Measurements from ENCODE around the gene SLX1A.
"Not testable (repeated sequence)": the region's sequence is repeated elsewhere in the genome, so short reads cannot be mapped to it uniquely, and the experiment has no call there.

SLX1A gene

GRCh38 chr16:30193615-30194014 lies at the start of gene SLX1A, which contains the start of gene BOLA2B:
SLX1A (plus strand) TSS chr16:30193875; CDS start chr16:30194085, 210 bp downstream.
BOLA2B (minus strand) TSS chr16:30193666; CDS start chr16:30193595, 71 bp downstream.
- not testable (repeated sequence) for DNase-seq (ENCODE audit: low read depth)

DNA sequence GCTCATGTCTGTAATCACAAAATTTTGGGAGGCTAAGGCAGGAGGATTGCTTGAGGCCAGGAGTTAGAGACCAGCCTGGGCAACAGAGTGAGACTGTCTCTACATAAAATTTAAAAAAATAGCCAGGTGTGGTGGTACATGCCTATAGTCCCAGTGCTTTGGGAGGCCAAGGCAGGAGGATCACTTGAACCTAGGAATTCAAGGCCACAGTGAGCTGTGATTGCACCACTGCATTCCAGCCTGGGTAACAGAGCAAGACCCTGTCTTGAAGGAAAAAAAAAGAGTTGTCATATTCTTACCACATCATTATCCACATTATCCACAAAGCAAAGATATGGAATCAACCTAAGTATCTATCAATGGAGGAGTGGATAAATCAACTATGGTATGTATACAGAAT lies 49.7 kb upstream of the SLX1A start:
- no peak for DNase-seq (ENCODE audit: low read depth)

- no peak for DNase-seq (ENCODE audit: low read depth)
These were observed 48.8 kb upstream of the SLX1A start for GRCh38 chr16:30144917-30145316.

DNA sequence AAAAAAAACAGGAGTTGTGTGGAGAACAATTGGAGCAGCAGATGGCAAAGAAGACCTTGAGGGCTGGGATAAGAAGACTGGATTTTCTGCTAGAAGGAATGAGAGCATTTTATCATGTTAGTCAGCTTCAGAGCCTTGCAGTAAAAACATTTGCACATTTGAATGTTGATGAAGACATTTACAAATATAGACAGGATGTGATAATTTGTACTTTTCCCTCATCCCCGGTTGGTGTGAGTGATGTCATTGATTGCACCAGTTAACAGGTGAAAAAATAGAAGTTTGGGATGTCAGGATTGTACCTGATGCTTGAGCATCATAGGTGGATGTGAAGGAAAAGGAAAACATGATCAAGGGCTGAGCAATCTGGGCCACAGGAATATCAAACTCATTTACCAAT lies 48.0 kb upstream of the SLX1A start:
- DNase-seq (ENCODE audit: low read depth) = no peak

DNA sequence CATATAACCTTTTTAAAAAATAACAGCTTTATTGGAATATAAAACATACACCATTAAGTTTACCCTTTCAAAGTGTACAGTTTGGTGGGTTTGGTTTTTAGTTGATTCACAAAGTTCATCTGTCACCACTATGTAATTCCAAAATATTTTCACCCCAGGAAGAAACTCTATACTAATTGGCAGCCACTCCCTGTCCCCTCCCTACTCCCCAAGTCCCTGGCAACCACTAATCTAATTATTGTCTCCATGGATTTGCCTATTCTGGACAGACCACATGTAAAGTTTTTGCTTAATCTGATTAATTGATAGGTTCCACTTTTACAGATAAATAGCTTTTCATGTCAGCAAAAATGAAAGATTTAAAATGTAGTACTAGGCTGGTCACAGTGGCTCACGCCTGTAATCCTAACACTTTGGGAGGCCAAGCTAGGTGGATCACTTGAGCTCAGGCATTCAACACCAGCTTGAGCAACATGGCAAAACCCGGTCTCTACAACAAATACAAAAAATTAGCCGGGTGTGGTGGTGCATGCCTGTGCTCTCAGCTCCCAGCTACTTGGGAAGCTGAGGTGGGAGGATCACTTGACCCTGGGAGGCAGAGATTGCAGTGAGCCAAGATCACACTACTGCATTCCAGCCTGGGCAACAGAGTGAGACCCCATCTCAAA lies 45.7 kb upstream of the SLX1A start:
- no peak for DNase-seq (ENCODE audit: low read depth)

DNA sequence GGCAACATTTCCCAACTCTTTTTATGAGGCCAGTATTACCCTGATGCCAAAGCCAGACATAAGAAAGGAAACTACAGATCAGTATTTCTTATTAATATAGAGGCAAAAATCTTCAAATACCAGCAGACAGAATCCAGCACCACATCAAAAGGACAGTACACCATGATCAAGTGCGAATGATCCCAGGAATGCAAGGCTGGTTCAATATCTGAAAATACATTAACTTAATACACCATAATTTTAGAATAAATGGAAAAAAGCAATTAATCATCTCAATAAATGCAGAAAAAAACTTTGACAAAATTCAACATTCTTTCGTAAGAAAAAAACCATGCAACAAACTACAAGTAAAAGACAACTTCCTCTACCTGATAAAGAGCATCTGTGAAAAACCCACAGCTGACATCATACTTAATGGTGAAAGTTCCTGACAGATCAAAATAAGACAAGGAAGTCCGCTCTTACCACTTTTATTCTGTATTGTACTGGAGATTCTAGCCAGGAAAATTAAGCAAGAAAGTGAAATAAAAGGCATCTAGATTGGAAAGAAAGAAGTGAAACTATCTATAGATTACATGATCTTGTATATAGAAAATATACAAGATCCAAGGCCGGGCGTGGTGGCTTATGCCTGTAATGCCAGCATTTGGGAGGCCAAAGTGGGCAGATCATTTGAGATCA lies 44.3 kb upstream of the SLX1A start:
- DNase-seq (ENCODE audit: low read depth) = no peak

- no peak for DNase-seq (ENCODE audit: low read depth)
These were observed 42.6 kb upstream of the SLX1A start for GRCh38 chr16:30151091-30151490.

DNA sequence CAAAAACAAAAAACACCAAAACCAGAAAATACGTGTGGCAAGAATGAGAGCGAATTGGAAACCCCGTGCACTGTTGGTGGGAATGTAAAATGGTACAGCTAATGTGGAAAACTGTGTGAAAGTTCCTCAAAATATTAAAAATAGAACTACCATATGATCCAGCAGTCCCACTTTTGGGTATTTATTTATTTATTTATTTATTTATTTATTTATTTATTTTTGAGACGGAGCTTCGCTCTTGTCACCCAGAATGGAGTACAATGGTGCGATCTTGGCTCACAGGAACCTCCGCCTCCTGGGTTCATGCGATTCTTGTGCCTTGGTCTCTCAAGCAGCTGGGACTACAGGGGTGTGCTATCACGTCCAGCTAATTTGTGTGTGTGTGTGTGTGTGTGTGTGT lies 41.2 kb upstream of the SLX1A start:
- no peak for DNase-seq (ENCODE audit: low read depth)

DNA sequence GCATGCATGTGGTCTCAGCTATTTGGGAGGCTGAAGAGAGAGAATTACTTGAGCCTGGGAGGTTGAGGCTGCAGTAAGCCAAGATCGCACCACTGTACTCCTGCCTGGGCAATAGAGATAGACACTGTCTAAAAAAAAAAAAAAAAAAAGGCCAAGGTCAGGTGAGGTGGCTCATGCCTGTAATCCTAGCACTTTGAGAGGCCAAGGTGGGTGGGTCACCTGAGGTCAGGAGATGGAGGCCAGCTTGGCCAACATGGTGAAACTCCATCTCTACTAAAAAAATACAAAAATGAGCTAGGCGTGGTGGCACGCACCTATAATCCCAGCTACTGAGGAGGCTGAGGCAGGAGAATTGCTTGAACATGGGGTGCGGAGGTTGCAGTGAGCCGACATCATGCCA lies 38.5 kb upstream of the SLX1A start:
- no peak for DNase-seq (ENCODE audit: low read depth)

DNA sequence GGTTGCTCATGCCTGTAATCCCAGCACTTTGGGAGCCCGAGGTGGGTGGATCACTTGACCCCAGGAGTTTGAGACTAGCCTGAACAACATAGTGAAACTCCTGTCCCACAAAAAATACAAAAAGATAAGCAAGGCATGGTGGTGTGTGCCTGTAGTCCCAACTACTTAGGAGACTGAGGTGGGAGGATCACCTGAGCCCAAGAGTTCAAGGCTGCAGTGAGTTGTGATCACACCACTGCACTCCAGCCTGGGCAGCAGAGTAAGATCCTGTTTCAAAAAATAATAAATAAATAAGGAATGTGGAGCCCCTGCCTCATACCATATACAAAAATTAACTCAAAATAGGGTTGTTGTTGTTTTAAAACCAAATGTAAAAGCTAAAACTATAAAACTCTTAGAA lies 36.5 kb upstream of the SLX1A start:
- no peak for DNase-seq (ENCODE audit: low read depth)

- DNase-seq (ENCODE audit: low read depth) = no peak
These were observed 30.1 kb upstream of the SLX1A start for GRCh38 chr16:30163538-30163937.

DNA sequence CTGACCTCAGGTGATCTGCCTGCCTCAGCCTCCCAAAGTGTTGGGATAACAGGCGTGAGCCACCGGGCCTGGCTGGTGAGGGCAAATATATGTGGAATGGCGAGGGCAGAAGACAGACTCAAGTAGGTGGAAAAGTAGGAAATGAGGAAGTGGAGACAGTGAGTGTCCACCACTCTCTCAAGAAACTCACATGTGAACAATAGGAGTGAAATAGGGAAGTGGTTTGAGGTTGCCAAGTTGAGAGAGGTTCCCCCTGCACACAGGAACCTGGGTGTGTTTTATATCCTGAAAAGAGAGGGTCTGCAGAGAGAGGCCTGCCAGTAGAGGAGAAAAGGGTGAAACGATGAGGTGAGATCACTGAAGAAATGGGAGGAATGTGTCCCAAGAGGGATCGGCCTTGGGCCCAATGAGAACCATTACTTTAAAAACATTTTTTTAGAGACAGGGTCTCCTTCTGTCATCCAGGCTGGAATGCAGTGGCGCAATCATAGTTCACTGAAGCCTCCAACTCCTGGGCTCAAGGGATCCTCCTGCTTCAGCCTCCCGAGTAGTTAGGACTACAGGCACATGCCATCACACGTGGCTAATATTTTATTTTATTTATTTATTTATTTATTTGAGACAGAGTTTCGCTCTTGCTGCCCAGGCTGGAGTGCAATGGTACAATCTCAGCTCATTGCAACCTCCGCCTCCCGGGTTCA lies 27.3 kb upstream of the SLX1A start:
- DNase-seq (ENCODE audit: low read depth) = no peak

- not testable (repeated sequence) for DNase-seq (ENCODE audit: low read depth)
These were observed 24.9 kb upstream of the SLX1A start for GRCh38 chr16:30168746-30169145.

DNA sequence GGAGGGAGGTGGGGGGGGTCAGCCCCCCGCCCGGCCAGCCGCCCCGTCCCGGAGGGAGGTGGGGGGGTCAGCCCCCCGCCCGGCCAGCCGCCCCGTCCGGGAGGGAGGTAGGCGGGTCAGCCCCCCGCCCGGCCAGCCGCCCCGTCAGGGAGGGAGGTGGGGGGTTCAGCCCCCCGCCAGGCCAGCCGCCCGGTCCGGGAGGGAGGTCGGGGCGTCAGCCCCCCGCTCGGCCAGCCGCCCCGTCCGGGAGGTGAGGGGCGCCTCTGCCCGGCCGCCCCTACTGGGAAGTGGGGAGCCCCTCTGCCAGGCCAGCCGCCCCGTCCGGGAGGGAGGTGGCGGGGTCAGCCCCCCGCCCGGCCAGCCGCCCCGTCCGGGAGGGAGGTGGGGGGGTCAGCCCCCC lies 24.3 kb upstream of the SLX1A start:
- not testable (repeated sequence) for DNase-seq (ENCODE audit: low read depth)

DNA sequence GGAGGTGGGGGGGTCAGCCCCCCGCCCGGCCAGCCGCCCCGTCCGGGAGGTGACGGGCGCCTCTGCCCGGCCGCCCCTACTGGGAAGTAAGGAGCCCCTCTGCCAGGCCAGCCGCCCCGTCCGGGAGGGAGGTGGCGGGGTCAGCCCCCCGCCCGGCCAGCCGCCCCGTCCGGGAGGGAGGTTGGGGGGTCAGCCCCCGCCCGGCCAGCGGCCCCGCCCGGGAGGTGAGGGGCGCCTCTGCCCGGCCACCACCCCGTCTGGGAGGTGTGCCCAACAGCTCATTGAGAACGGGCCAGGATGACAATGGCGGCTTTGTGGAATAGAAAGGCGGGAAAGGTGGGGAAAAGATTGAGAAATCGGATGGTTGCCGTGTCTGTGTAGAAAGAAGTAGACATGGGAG lies 23.5 kb upstream of the SLX1A start:
- DNase-seq (ENCODE audit: low read depth) = not testable (repeated sequence)

DNA sequence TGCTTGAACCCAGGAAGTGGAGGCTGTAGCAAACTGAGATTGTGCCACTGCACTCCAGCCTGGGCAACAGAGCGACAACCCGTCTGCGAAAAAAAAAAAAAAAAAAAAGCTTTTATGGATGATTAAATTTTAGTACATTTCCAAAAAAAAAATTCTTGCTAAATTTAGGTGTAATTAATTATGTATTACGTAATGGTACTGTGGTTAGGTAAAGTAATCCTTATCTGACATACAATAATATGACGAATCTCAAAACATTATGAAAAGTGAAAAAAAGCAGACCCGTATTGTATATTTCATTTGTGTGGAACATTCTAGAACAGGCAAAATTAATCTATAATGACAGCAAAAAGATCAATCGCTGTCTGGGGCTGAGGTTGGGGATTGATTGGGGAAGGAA lies 20.6 kb upstream of the SLX1A start:
- no peak for DNase-seq (ENCODE audit: low read depth)

- DNase-seq (ENCODE audit: low read depth) = not testable (repeated sequence)
These were observed 16.8 kb upstream of the SLX1A start for GRCh38 chr16:30176876-30177275.

GRCh38 chr16:30179195-30179594 lies 14.5 kb upstream of the SLX1A start:
- no peak for DNase-seq (ENCODE audit: low read depth)

DNA sequence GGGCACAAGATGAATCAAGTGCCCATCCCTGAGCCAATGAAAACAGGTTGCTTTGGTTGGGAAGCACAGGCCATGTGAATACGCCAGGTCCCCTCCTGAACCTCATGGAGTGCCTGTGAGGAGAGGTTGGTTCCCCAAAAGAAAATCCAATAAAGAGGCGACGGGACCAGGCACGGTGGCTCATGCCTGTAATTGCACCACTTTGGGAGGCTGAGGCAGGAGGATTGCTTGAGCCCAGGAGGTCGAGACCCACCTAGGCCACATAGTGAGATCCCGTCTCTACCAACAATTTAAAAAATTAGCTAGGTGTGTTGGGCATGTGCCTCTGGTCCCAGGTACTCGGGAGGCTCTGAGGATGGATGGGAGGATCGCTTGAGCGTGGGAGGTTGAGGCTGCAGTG lies 13.7 kb upstream of the SLX1A start:
- no peak for DNase-seq (ENCODE audit: low read depth)

- no peak for DNase-seq (ENCODE audit: low read depth)
These were observed 12.9 kb upstream of the SLX1A start for GRCh38 chr16:30180741-30181140.

- peak; percentile 74 for DNase-seq (ENCODE audit: low read depth)
These were observed 10.2 kb upstream of the SLX1A start, which contains the start of gene CORO1A for GRCh38 chr16:30183233-30184095. CORO1A (plus strand) TSS chr16:30183602; CDS start chr16:30185210, 1,608 bp downstream.

Measured in activated gamma-delta T cell treated with anti-CD3 and anti-CD28 coated beads, Interleukin-2, amount 50 U/mL, for 16 hours (primary cell).